ENCODE data around the gene VEGFC. TPM values are rescaled to one million over a fixed set of nuclear protein-coding genes. Genes with fewer than 3 reads are reported as not detected.

Gene VEGFC
- total RNA-seq, 1 experiment from 2014 or later = not detected

DNA sequence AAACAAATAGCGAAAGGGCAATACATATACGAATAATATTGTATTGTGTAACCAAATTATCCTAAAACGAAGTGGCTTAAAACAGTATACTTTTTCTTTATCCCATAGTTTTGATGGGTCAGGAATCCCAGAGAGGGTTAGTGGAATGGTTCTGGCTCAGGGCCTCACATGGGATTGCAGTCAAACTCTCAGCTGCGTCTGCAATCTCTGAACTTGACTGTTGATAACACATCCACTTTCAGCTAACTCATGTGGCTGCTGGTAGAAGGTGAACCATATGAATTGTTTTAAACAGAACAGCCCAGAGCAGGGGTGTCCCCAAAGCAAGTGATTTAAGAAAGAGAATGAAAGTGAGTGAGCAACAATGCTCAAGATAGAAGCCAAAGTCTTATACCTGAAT is 127.8 kb downstream of the VEGFC start:
- intact Hi-C loops (cut with micrococcal nuclease) = no loop called here
- ChIA-PET CTCF (no interaction called here), RAD21 (ENCODE audit: low non-redundant PET in 1 of 2, low total read pairs in 2 of 2, uncharacterized antibody in 2 of 2, unreplicated experiment in 2 of 2) (no interaction called here), POLR2A (no interaction called here)
- Histone ChIP-seq H3K27me3 (ENCODE audit: insufficient read depth, low read length) (no peaks in the 10 kb centered on the region), H3K27ac (ENCODE audit: low read depth, low read length) (no peak overlapping the region), H3K4me1 (ENCODE audit: control insufficient read depth in 1 of 2, insufficient read depth in 2 of 2, low read length in 2 of 2) (no peaks in the 10 kb centered on the region), H3K79me2 (ENCODE audit: insufficient read depth, low read length) (no peaks in the 10 kb centered on the region), H2AFZ (ENCODE audit: low read depth, low read length, poor library complexity, severe bottlenecking) (no peak overlapping the region), H3K9ac (ENCODE audit: low read length) (no peak overlapping the region), H3K4me3 (replicated peaks in 1 of 2; ENCODE audit: low read depth in 1 of 2, low read length in 2 of 2) (no peak overlapping the region), H4K20me1 (ENCODE audit: insufficient read depth) (no peaks in the 10 kb centered on the region), H3K9me3 (ENCODE audit: control insufficient read depth in 1 of 2, insufficient read depth in 1 of 2, low read depth in 1 of 2, low read length in 2 of 2) (no peaks in the 10 kb centered on the region), H3K9me2 (ENCODE audit: insufficient read depth) (no peaks in the 10 kb centered on the region), H3K36me3 (ENCODE audit: control insufficient read depth in 1 of 2, insufficient read depth in 2 of 2, low read length in 2 of 2) (no peaks in the 10 kb centered on the region), H3K4me2 (ENCODE audit: low read length) (no peak overlapping the region)
- DNase-seq (ENCODE audit: low read depth, low spot score) (no peak), ATAC-seq (no peak)
- BruUV-seq (replicated peaks) = no TSS peak
- no peak for TF ChIP-seq CBX3 (IDR thresholded peaks at IDR 0.05; ENCODE audit: low read depth)
- TF ChIP-seq TCF7L2 (IDR thresholded peaks at IDR 0.05; ENCODE audit: borderline replicate concordance, extremely low read depth, insufficient read depth, insufficient read length) = no peak
- no peak for TF ChIP-seq EZH2 (IDR thresholded peaks at IDR 0.05)
- TF ChIP-seq ZNF274 (IDR thresholded peaks at IDR 0.05; ENCODE audit: low read depth, low read length) = no peak
- TF ChIP-seq, protein P1, sequence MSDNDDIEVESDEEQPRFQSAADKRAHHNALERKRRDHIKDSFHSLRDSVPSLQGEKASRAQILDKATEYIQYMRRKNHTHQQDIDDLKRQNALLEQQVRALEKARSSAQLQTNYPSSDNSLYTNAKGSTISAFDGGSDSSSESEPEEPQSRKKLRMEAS (IDR thresholded peaks at IDR 0.05) = no peak
- TF ChIP-seq, protein P2, sequence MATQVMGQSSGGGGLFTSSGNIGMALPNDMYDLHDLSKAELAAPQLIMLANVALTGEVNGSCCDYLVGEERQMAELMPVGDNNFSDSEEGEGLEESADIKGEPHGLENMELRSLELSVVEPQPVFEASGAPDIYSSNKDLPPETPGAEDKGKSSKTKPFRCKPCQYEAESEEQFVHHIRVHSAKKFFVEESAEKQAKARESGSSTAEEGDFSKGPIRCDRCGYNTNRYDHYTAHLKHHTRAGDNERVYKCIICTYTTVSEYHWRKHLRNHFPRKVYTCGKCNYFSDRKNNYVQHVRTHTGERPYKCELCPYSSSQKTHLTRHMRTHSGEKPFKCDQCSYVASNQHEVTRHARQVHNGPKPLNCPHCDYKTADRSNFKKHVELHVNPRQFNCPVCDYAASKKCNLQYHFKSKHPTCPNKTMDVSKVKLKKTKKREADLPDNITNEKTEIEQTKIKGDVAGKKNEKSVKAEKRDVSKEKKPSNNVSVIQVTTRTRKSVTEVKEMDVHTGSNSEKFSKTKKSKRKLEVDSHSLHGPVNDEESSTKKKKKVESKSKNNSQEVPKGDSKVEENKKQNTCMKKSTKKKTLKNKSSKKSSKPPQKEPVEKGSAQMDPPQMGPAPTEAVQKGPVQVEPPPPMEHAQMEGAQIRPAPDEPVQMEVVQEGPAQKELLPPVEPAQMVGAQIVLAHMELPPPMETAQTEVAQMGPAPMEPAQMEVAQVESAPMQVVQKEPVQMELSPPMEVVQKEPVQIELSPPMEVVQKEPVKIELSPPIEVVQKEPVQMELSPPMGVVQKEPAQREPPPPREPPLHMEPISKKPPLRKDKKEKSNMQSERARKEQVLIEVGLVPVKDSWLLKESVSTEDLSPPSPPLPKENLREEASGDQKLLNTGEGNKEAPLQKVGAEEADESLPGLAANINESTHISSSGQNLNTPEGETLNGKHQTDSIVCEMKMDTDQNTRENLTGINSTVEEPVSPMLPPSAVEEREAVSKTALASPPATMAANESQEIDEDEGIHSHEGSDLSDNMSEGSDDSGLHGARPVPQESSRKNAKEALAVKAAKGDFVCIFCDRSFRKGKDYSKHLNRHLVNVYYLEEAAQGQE (IDR thresholded peaks at IDR 0.05; ENCODE audit: low read depth) = no peak
- TF ChIP-seq ELF1 (IDR thresholded peaks at IDR 0.05; ENCODE audit: borderline replicate concordance, low read depth) = no peak
- no peak for TF ChIP-seq FOSL1 (IDR thresholded peaks at IDR 0.05; ENCODE audit: low read depth)

Data from HCT116 (cell line).